CD1c-positive myeloid dendritic cell (primary cell): Measurements from ENCODE around the gene GSC.
"Not testable (repeated sequence)": the region's sequence is repeated elsewhere in the genome, so short reads cannot be mapped to it uniquely, and the experiment has no call there.

Source experiments
- DNase-seq: peaks from one replicate; pipeline ENCODE4 v3.0.0-alpha.2; 2016; ENCODE audit errors: extremely low spot score

GSC gene

DNA sequence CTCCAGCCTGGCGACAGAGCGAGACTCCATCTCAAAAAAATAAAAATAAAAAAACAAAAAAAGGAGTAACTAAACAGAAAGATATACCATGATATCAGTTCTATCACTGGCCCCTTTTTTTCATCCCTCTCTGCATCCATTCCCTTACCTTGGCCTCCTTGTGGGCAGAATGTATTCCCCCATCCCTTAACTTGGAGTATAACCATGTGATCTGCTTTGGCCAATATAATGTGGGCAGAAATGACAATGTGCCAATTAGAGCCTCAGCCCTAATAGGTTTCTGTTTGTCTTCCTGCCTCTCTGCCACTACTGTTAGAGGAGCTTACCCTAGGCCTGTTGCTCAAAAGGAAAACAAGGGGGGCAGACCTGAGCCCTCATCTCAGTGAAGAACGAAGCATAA, 23.8 kb downstream of the GSC start:
- no peak for DNase-seq

DNA sequence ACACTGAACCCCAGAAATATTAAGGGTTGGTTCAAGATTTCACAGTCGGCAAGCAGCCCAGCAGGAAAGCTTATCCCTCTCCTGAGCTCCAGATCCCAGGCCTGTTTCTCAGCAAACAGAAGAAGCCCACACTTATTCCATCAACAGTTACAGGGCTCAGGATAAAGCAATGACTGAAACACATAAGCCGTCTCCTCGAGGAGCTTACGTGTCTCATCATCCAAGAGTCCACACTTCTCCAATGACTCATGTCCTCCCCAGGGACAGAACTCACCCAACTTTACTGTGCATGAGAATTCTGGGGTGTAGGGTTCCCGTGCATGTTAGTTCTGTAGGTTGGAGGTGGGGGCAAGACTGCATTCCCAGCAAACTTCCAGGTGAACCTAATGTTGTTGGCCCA, 31.2 kb downstream of the GSC start:
- no peak for DNase-seq

DNA sequence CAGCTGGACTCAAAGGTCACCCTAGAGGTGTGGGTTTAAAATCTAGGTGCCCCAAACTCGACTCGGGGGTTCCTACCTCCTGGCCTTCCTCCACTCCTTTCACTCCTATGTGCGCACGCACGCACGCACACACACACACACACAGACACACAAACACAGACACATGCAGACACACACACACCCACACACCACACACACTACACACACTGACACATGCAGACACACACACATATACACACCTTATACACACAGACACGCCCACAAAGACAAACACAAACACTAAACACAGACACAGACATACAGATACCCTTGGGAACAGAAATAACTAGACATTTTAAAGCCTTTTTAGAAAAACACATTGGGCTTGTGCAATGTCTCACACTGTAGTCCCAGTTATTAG, 31.8 kb downstream of the GSC start:
- no peak for DNase-seq

- no peak for DNase-seq
Measured at GRCh38 chr14:94728950-94729349, 41.0 kb downstream of the GSC start.

DNA sequence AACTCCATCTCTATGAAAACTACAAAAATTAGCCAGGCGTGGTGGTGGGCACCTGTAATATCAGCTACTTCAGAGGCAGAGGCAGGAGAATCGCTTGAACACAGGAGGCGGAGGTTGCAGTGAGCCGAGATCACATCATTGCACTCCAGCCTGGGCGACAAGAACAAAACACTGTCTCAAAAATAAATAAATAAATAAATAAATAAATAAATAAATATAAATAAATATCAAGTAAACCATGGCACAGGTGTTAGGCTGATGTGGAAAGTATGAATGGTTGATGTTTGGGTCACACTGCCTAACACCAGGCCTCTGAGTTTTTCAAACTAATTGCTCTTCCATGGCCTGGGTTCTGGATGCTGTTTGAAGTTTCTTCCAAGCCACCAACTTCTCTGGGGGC, 41.5 kb downstream of the GSC start:
- DNase-seq, result not testable (repeated sequence)

DNA sequence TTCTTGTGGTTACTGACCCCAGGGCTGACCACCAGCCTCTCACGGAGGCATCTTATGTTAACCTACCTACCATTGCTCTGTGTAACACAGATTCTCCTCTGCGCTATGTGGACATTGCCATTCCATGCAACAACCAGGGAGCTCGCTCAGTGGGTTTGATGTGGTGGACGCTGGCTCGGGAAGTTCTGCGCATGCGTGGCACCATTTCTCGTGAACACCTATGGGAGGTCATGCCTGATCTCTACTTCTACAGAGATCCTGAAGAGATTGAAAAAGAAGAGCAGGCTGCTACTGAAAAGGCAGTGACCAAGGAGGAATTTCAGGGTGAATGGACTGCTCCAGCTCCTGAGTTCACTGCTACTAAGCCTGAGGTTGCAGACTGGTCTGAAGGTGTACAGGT, 43.3 kb downstream of the GSC start:
- not testable (repeated sequence) for DNase-seq

DNA sequence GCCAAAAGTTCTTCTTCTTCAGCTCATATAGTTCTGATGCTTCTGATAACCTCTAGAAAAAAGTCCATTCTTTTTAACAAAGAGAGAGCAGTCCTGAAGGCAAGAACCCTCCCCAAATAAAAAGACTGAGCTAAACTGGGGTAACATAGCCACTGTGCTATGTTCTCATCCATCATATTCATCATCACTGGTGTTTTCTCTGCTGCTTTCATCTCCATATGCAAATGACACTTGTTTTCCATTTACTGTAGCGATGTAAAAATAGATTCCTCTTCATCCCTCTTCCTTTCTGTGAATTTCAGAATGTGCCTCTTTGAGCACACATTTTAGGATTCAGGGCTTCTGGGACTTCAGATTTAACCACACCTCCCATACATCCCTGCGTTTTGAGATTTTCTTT, 44.9 kb downstream of the GSC start:
- no peak for DNase-seq

GRCh38 chr14:94722397-94722796, 47.5 kb downstream of the GSC start:
- no peak for DNase-seq
